Retinal pigment epithelial cell (primary cell): ENCODE measurements around the gene TAGLN2.

Source experiments
- DNase-seq: peaks from one replicate; pipeline ENCODE4 v3.0.0-alpha.2; 2010; ENCODE audit warnings: low read depth
- H3K4me3 ChIP-seq: 2 replicates; pipeline ENCODE4 v1.5.1; 2011; ENCODE audit warnings: mild to moderate bottlenecking, low read length, control low read depth, moderate library complexity
- CTCF ChIP-seq: conservative IDR thresholded peaks from 2 replicates; pipeline ENCODE4 v1.5.1; 2011; ENCODE audit warnings: low read depth, low read length, control low read depth, inconsistent platforms

Gene TAGLN2

DNA sequence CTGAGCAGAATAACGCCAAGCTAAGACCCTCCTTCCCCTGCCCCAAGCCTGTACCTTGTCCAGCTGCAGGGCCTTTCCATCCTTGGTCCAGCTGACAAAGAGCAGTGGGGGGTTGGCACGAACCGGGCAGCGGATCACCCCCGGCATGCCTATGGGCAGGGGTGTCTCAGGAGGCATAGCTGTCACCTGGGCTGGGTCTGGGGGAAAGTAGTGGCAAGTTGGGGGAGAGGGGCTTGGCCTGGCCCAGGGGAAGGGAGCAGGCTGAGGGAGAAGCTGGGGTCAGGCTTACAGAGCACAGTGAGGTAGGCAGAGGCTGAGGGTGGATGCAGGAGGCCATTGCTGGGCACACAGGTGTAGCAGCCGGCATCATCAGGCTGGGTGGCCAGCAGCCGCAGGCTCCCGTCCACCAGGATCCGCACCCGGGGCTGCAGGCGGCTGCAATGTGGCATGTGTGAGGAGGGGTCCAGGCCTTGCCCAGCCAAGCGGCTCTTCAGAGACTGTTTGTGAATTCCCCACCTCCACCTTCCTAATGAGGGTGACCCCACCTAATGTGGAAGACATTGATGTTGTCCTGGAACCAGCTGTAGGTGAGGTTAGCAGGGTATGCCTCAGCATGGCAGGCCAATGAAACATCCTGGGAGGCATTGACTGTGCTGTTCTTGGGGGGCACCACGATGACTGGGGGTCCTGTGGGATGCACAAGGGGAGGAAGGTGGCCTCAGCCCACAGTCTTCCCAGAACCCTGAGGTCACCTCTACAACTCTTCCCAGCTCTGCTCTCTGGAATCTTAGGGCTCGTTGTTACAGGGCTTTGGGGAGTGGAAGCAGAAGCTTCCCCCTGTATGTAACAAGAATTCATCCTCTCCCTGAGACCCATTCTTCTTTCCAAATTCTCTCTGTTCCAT is 9.1 kb upstream of the TAGLN2 start:
- TF ChIP-seq CTCF, result no peak
- DNase-seq, result no peak

GRCh38 chr1:159933347-159933746 is 8.0 kb upstream of the TAGLN2 start:
- DNase-seq, result no peak
- no peak for TF ChIP-seq CTCF

More for the DNA sequence above, 9.1 kb upstream of the TAGLN2 start:
- no peak overlapping the region for H3K4me3 ChIP-seq

GRCh38 chr1:159932296-159933285 is 7.3 kb upstream of the TAGLN2 start:
- TF ChIP-seq CTCF, result no peak
- DNase-seq, result no peak

More at GRCh38 chr1:159933347-159933746, 8.0 kb upstream of the TAGLN2 start:
- H3K4me3 ChIP-seq, result no peak overlapping the region

DNA sequence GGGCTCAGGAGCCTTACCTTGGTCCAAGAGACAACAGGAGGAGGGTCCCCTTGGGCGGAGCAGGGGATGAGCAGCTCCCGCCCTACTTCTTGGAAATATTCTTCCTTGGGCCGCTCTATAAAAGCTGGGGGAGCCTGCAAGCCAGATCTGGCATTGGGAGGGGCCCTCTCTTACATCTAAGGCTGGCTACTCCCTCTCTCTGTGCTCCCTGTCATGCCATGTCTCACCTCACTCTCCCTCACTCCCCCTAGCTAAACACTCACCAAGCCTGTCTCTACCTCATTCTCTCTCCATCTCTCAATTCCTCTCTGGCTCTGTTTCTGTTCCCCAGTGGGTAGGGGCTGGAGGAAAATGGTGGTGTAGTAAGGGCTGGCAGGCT is 6.5 kb upstream of the TAGLN2 start:
- no peak overlapping the region for H3K4me3 ChIP-seq
- no peak for TF ChIP-seq CTCF
- no peak for DNase-seq

More at GRCh38 chr1:159932296-159933285, 7.3 kb upstream of the TAGLN2 start:
- no peak overlapping the region for H3K4me3 ChIP-seq

GRCh38 chr1:159931101-159931794 is 5.9 kb upstream of the TAGLN2 start:
- DNase-seq, result no peak
- H3K4me3 ChIP-seq, result no peak overlapping the region
- no peak for TF ChIP-seq CTCF

- DNase-seq, result no peak
- H3K4me3 ChIP-seq, result no peak overlapping the region
- no peak for TF ChIP-seq CTCF
Measured at GRCh38 chr1:159930634-159931033, 5.3 kb upstream of the TAGLN2 start.
